Neutrophil (primary cell): ENCODE measurements around the gene OTOS.

Experiments
- H3K27ac ChIP-seq: fragments of 200-600 bp; sonication (generic); 2 replicates; pipeline ENCODE4 v1.5.1; 2016; ENCODE audit warnings: mild to moderate bottlenecking, moderate library complexity
- H3K27me3 ChIP-seq: fragments of 200-600 bp; sonication (generic); 2 replicates; pipeline ENCODE4 v1.6.0; 2016; ENCODE audit warnings: mild to moderate bottlenecking
- H3K36me3 ChIP-seq: fragments of 200-600 bp; sonication (generic); 2 replicates; pipeline ENCODE4 v1.5.1; 2017
- H3K4me1 ChIP-seq, 2 experiments: fragments of 200-600 bp in 1 of 2; sonication (generic) in 1 of 2; 1 replicate in 1 of 2; 2 replicates in 1 of 2; pipeline versions ENCODE4 v1.5.1 to v1.6.1; 2013 to 2016; ENCODE audit warnings: low read depth in 1 of 2, low read length in 1 of 2, mild to moderate bottlenecking in 1 of 2, moderate library complexity in 1 of 2; ENCODE audit not compliant: control insufficient read depth in 1 of 2, insufficient read depth in 1 of 2
- H3K4me3 ChIP-seq, 2 experiments: fragments of 200-600 bp in 1 of 2; sonication (generic) in 1 of 2; 1 replicate in 1 of 2; 2 replicates in 1 of 2; pipeline ENCODE4 v1.5.1; 2013 to 2016; ENCODE audit warnings: low read depth in 1 of 2, low read length in 1 of 2, mild to moderate bottlenecking in 1 of 2, moderate library complexity in 1 of 2
- H3K9me3 ChIP-seq: fragments of 200-600 bp; sonication (generic); 2 replicates; pipeline ENCODE4 v1.5.1; 2016
- CTCF ChIP-seq: fragments of 200-600 bp; sonication (generic); IDR thresholded peaks from 2 replicates; pipeline ENCODE4 v1.5.1; 2016; ENCODE audit warnings: antibody characterized with exemption

OTOS gene

GRCh38 chr2:240179186-240179815, 38.8 kb upstream of the OTOS start:
- Histone ChIP-seq H3K27ac (no peak overlapping the region), H3K9me3 (no peaks in the 10 kb centered on the region), H3K36me3 (no peaks in the 10 kb centered on the region), H3K4me3 (no peak overlapping the region), H3K4me1 (no peaks in the 10 kb centered on the region), H3K27me3 (peaks cover 36% of the 10 kb centered on the region)
- TF ChIP-seq CTCF: no peak

- no peak for TF ChIP-seq CTCF
- Histone ChIP-seq H3K36me3 (no peaks in the 10 kb centered on the region), H3K4me1 (no peaks in the 10 kb centered on the region), H3K27ac (no peak overlapping the region), H3K4me3 (no peak overlapping the region), H3K9me3 (no peaks in the 10 kb centered on the region), H3K27me3 (peaks cover 36% of the 10 kb centered on the region)
Measured at GRCh38 chr2:240178564-240178963, 38.1 kb upstream of the OTOS start.

GRCh38 chr2:240174496-240174895, 34.0 kb upstream of the OTOS start:
- Histone ChIP-seq H3K4me1 (no peaks in the 10 kb centered on the region), H3K27ac (no peak overlapping the region), H3K9me3 (no peaks in the 10 kb centered on the region), H3K27me3 (peaks cover 36% of the 10 kb centered on the region), H3K4me3 (no peak overlapping the region), H3K36me3 (no peaks in the 10 kb centered on the region)
- TF ChIP-seq CTCF: no peak

- H3K36me3 ChIP-seq: no peaks in the 10 kb centered on the region
- TF ChIP-seq CTCF: no peak
- no peaks in the 10 kb centered on the region for H3K4me1 ChIP-seq
- H3K27me3 ChIP-seq: peaks cover 22% of the 10 kb centered on the region
- no peak overlapping the region for H3K27ac ChIP-seq
- no peaks in the 10 kb centered on the region for H3K9me3 ChIP-seq
- no peak overlapping the region for H3K4me3 ChIP-seq
Measured at GRCh38 chr2:240172071-240172895, 31.8 kb upstream of the OTOS start.

GRCh38 chr2:240170883-240171282, 30.4 kb upstream of the OTOS start:
- Histone ChIP-seq H3K27me3 (peaks cover 13% of the 10 kb centered on the region), H3K4me1 (no peaks in the 10 kb centered on the region), H3K9me3 (no peaks in the 10 kb centered on the region), H3K36me3 (no peaks in the 10 kb centered on the region), H3K4me3 (no peak overlapping the region), H3K27ac (no peak overlapping the region)
- no peak for TF ChIP-seq CTCF
